A549 (cell line): Measurements from ENCODE around the gene MCM8. TPM values are rescaled to one million over a fixed set of nuclear protein-coding genes. Genes with fewer than 3 reads are reported as not detected.

Experiments used
- ATAC-seq, 2 experiments: fragments of 200-7000 bp in 1 of 2; fragments of >200 bp in 1 of 2; cut with Nextera tagmentation in 1 of 2; cut with Tn5 transposase in 1 of 2; 3 replicates each; pipeline versions ENCODE4 v1.8.0 to v1.9.1; 2018 to 2020; ENCODE audit warnings: mild to moderate bottlenecking in 1 of 2, moderate library complexity in 1 of 2
- CTCF ChIA-PET: fragments of 300-600 bp; sonication (Branson Sonifier 250); formaldehyde crosslinking; extraction: SDS; loops from one replicate; lab custom pipeline; 2021; ENCODE audit warnings: antibody characterized with exemption, inconsistent platforms; lab: Yijun Ruan, JAX
- POLR2A ChIA-PET: fragments of 350-600 bp; formaldehyde crosslinking; extraction: SDS; loops from one replicate; lab custom pipeline; 2021; ENCODE audit warnings: antibody characterized with exemption, inconsistent platforms; lab: Yijun Ruan, JAX
- DNase-seq, 2 experiments: peaks; one replicate each; pipeline versions ENCODE4 v3.0.0 to v3.0.0-alpha.2; 2011 to 2016; ENCODE audit warnings: low read depth in 1 of 2, low spot score in 1 of 2
- FAIRE-seq: peaks from 2 replicates; lab custom pipeline; 2011; peaks lifted over from hg19 to GRCh38; lab: Jason Lieb, UNC
- H3K27ac ChIP-seq, 2 experiments: fragments of >200 bp; sonication (Bioruptor Twin); formaldehyde crosslinking; 3 replicates each; pipeline ENCODE4 v1.5.1; 2016 to 2017
- H3K4me1 ChIP-seq: fragments of >200 bp; sonication (Bioruptor Twin); formaldehyde crosslinking; 3 replicates; pipeline ENCODE4 v1.6.1; 2016
- H3K4me2 ChIP-seq: fragments of >200 bp; sonication (Bioruptor Twin); formaldehyde crosslinking; 3 replicates; pipeline ENCODE4 v1.6.1; 2016
- H3K4me3 ChIP-seq: fragments of >200 bp; sonication (Bioruptor Twin); formaldehyde crosslinking; 3 replicates; pipeline ENCODE4 v1.5.1; 2016
- H3K9me3 ChIP-seq: fragments of >200 bp; sonication (Bioruptor Twin); formaldehyde crosslinking; 3 replicates; pipeline ENCODE4 v1.6.1; 2016
- BHLHE40 ChIP-seq: IDR thresholded peaks from 2 replicates; pipeline ENCODE4 v1.6.1; 2012; ENCODE audit warnings: low read depth, low read length, inconsistent platforms
- CBX2 ChIP-seq: fragments of 200-600 bp; sonication (generic); IDR thresholded peaks from 2 replicates; pipeline ENCODE4 v1.6.1; 2016; ENCODE audit warnings: low read depth, mild to moderate bottlenecking, borderline replicate concordance
- CEBPB ChIP-seq, 2 experiments: fragments of >200 bp in 1 of 2; sonication (Bioruptor Twin) in 1 of 2; formaldehyde crosslinking in 1 of 2; IDR thresholded peaks; 2 replicates each; pipeline ENCODE4 v1.6.1; 2012 to 2016
- CHD2 ChIP-seq: fragments of 150-350 bp; IDR thresholded peaks from 2 replicates; pipeline ENCODE4 v1.6.1; 2014; ENCODE audit warnings: low read length; ENCODE audit not compliant: partially characterized antibody
- CHD4 ChIP-seq: fragments of 200-600 bp; sonication (generic); IDR thresholded peaks from 2 replicates; pipeline ENCODE4 v1.6.1; 2016; ENCODE audit warnings: antibody characterized with exemption, mild to moderate bottlenecking, borderline replicate concordance
- CTCF ChIP-seq: fragments of >200 bp; sonication (Bioruptor Twin); formaldehyde crosslinking; IDR thresholded peaks from 3 replicates; pipeline ENCODE4 v1.5.1; 2016
- EP300 ChIP-seq, 2 experiments: fragments of >200 bp; sonication (Bioruptor Twin); formaldehyde crosslinking; IDR thresholded peaks; 2 replicates in 1 of 2; 3 replicates in 1 of 2; pipeline ENCODE4 v1.6.1; 2016 to 2017
- ESRRA ChIP-seq: fragments of 150-350 bp; IDR thresholded peaks from 2 replicates; pipeline ENCODE4 v1.6.1; 2014; ENCODE audit warnings: mild to moderate bottlenecking, low read length, borderline replicate concordance
- FOSB ChIP-seq: fragments of 250-450 bp; sonication (Bioruptor Pico); IDR thresholded peaks from 2 replicates; pipeline ENCODE4 v1.5.0; 2020; ENCODE audit warnings: mild to moderate bottlenecking, moderate library complexity
- GATA3 ChIP-seq: IDR thresholded peaks from 2 replicates; pipeline ENCODE4 v1.6.1; 2012; ENCODE audit warnings: borderline replicate concordance
- HDAC2 ChIP-seq: fragments of 200-600 bp; sonication (generic); IDR thresholded peaks from 2 replicates; pipeline ENCODE4 v1.6.1; 2016
- HEYL ChIP-seq: fragments of 250-450 bp; sonication (Bioruptor Pico); IDR thresholded peaks from 2 replicates; pipeline ENCODE4 v1.8.0; 2021; ENCODE audit warnings: mild to moderate bottlenecking, moderate library complexity
- HMGXB4 ChIP-seq: fragments of 250-450 bp; sonication (Bioruptor Pico); IDR thresholded peaks from 2 replicates; pipeline ENCODE4 v1.5.0; 2021; ENCODE audit warnings: mild to moderate bottlenecking, moderate library complexity, borderline replicate concordance
- JUN ChIP-seq, 2 experiments: fragments of >200 bp; sonication (Bioruptor Twin); formaldehyde crosslinking; IDR thresholded peaks; 2 replicates in 1 of 2; 3 replicates in 1 of 2; pipeline ENCODE4 v1.6.1; 2016 to 2017
- KDM5A ChIP-seq: fragments of 200-600 bp; sonication (generic); IDR thresholded peaks from 2 replicates; pipeline ENCODE4 v1.6.1; 2016; ENCODE audit warnings: antibody characterized with exemption, mild to moderate bottlenecking
- MAFK ChIP-seq: fragments of 450-650 bp; IDR thresholded peaks from 2 replicates; pipeline ENCODE4 v1.6.1; 2014; ENCODE audit not compliant: partially characterized antibody
- NR3C1 ChIP-seq: fragments of >200 bp; sonication (Bioruptor Twin); formaldehyde crosslinking; IDR thresholded peaks from 3 replicates; pipeline ENCODE4 v1.6.1; 2017
- PHF8 ChIP-seq: fragments of 200-600 bp; sonication (generic); IDR thresholded peaks from 2 replicates; pipeline ENCODE4 v1.6.1; 2016; ENCODE audit warnings: low read depth, mild to moderate bottlenecking, antibody characterized with exemption, moderate library complexity, borderline replicate concordance
- POLR2A ChIP-seq: IDR thresholded peaks from 2 replicates; pipeline ENCODE4 v1.6.1; 2012; ENCODE audit warnings: mild to moderate bottlenecking, low read length
- RCOR1 ChIP-seq: fragments of 150-350 bp; IDR thresholded peaks from 2 replicates; pipeline ENCODE4 v1.6.1; 2014; ENCODE audit warnings: antibody characterized with exemption, low read length, low read depth
- RNF2 ChIP-seq: fragments of 200-600 bp; sonication (generic); IDR thresholded peaks from 2 replicates; pipeline ENCODE4 v1.6.1; 2016; ENCODE audit warnings: low read depth, mild to moderate bottlenecking, antibody characterized with exemption, moderate library complexity, borderline replicate concordance
- TFCP2L1 ChIP-seq: fragments of 250-450 bp; sonication (Bioruptor Pico); IDR thresholded peaks from 2 replicates; pipeline ENCODE4 v1.5.0; 2021; ENCODE audit warnings: mild to moderate bottlenecking
- ZFP36 ChIP-seq: fragments of 450-650 bp; IDR thresholded peaks from 2 replicates; pipeline ENCODE4 v1.6.1; 2014; ENCODE audit warnings: borderline replicate concordance; ENCODE audit not compliant: partially characterized antibody
- ZSCAN20 ChIP-seq: fragments of 250-450 bp; sonication (Bioruptor Pico); IDR thresholded peaks from 2 replicates; pipeline ENCODE4 v1.8.0; 2022; ENCODE audit warnings: mild to moderate bottlenecking, moderate library complexity
- WGBS: methylation state at CpG from one replicate; pipeline ENCODE4 v1.1.6; 2017; ENCODE audit errors: missing lambda C conversion rate; 5-methylcytosine and 5-hydroxymethylcytosine counted together
- polyA plus RNA-seq, 4 experiments: library from polyadenylated mRNA; depleted of rRNA in 3 of 4; stranded (reverse); fragments of >200 nt; fragmentation: RNase III in 1 of 4; extraction: RNeasy Plus Mini Kit Qiagen cat#74134 plus additional on column Dnase treatment in 1 of 4; gene quantifications; 2 replicates in 3 of 4; 3 replicates in 1 of 4; pipeline ENCODE4 v1.2.3, GENCODE V29; 2011 to 2017

Gene MCM8
- polyA plus RNA-seq, 2 of the 4 experiments (the other 2 are of a cell fraction) = 33.9 to 36.1 TPM

GRCh38 chr20:6014017-6014416, 63.6 kb downstream of the MCM8 start:
- Histone ChIP-seq H3K4me2 (no peak overlapping the region), H3K4me1 (no peaks in the 10 kb centered on the region; the same call in 2 of the 3 replicates), H3K9me3 (no peaks in the 10 kb centered on the region), H3K4me3 (no peak overlapping the region), H3K27ac (no peak overlapping the region)
- POLR2A ChIA-PET = no interaction called here
- FAIRE-seq = peak; percentile 7
- ATAC-seq = no peak
- WGBS = 88% methylated on average over 3 of the region's 3 CpGs
- CTCF ChIA-PET = interaction anchor here (0.6 to 2.1 kb wide), 3 partner anchors 9 to 485 kb away, joined by 3 to 8 read pairs (median 4); no protein-coding TSS in a partner anchor
- no peak for DNase-seq
- no peak for TF ChIP-seq RCOR1
- TF ChIP-seq CEBPB (IDR thresholded peaks at IDR 0.05) = no peak
- TF ChIP-seq, all 56 proteins: peak for 0

- Histone ChIP-seq H3K4me1 (no peaks in the 10 kb centered on the region), H3K4me3 (no peak overlapping the region), H3K4me2 (no peak overlapping the region), H3K9me3 (no peaks in the 10 kb centered on the region), H3K27ac (no peak overlapping the region)
- DNase-seq (no peak), ATAC-seq (no peak), FAIRE-seq (peak; percentile 96)
- POLR2A ChIA-PET = no interaction called here
- TF ChIP-seq CHD4 (no peak), TFCP2L1 (no peak), HDAC2 (no peak), CBX2 (no peak), GATA3 (no peak), NR3C1 (no peak), CTCF (no peak), POLR2A (no peak), JUN (IDR thresholded peaks at IDR 0.05) (no peak), KDM5A (no peak), ZFP36 (no peak), ESRRA (no peak), ZSCAN20 (CRISPR knock-in tag) (no peak), HMGXB4 (no peak), HEYL (CRISPR knock-in tag) (no peak)
- CTCF ChIA-PET = interaction anchor here (1.0 to 2.1 kb wide), 3 partner anchors 227 to 486 kb away, joined by 4 to 8 read pairs (median 5); no protein-coding TSS in a partner anchor
- 92% methylated on average over 4 of the region's 4 CpGs for WGBS
These were observed 64.5 kb downstream of the MCM8 start for GRCh38 chr20:6014957-6015356.

GRCh38 chr20:6017467-6017866, 67.0 kb downstream of the MCM8 start:
- Histone ChIP-seq H3K9me3 (no peaks in the 10 kb centered on the region), H3K4me2 (no peak overlapping the region), H3K27ac (no peak overlapping the region), H3K4me3 (no peak overlapping the region), H3K4me1 (no peaks in the 10 kb centered on the region)
- TF ChIP-seq PHF8 (no peak), MAFK (peak; percentile 74)
- DNase-seq (no peak), FAIRE-seq (no peak), ATAC-seq (no peak)
- ChIA-PET POLR2A (no interaction called here), CTCF (interaction anchor here (0.8 kb wide), 1 partner anchor 229 kb away, joined by 3 read pairs; no protein-coding TSS in a partner anchor)

GRCh38 chr20:6017880-6018279, 67.4 kb downstream of the MCM8 start:
- H3K27ac ChIP-seq = no peak overlapping the region
- CTCF ChIA-PET = interaction anchor here (0.8 kb wide), 1 partner anchor 230 kb away, joined by 3 read pairs; no protein-coding TSS in a partner anchor
- H3K4me1 ChIP-seq = no peaks in the 10 kb centered on the region
- TF ChIP-seq EP300 (IDR thresholded peaks at IDR 0.05) (no peak), RNF2 (no peak), CTCF (no peak), FOSB (CRISPR knock-in tag) (no peak), BHLHE40 (no peak), HDAC2 (no peak), KDM5A (no peak), CHD2 (no peak)
- H3K9me3 ChIP-seq = no peaks in the 10 kb centered on the region
- ATAC-seq (no peak), FAIRE-seq (no peak), DNase-seq (no peak)
- no peak overlapping the region for H3K4me3 ChIP-seq
- no peak overlapping the region for H3K4me2 ChIP-seq
- POLR2A ChIA-PET = no interaction called here
- 93% methylated on average over 7 of the region's 7 CpGs for WGBS
